ENCODE data around the gene DPH7.

DNA sequence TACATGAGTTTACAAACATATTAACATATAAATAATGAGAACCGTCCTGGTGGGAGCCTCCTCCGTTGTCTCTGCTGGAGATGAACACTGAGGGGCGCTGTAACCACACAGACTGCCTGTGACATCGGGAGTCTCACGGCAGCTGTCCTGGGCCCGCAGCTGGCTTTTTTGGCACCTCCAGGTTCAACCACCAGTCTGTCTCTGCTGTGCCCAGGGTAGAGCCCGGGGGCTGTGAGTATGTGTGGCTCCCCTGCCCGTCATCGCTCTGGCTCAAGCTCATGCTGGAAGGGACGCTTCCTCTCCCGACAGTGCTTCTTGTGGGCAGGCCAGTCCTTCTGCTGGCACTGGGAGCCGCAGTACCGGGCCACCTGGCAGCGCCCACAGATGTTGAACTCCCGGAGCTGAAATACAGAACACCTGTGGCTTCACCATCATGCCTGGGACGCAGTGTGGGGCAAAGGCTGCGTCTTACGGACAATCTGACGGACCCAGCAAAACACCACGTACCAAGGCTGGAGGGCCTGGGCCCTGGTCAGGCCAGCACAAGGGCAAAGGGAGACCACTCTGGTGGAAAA is 3.6 kb upstream of the DPH7 start:
- TF ChIP-seq EZH2 (IDR thresholded peaks at IDR 0.05; ENCODE audit: borderline replicate concordance, low read length) (no peak), CTCF (conservative IDR thresholded peaks at IDR 0.05 in 1 of 2, IDR thresholded peaks at IDR 0.05 in 1 of 2; ENCODE audit: extremely low read depth in 1 of 2, insufficient read depth in 1 of 2, low read depth in 1 of 2, low read length in 2 of 2) (peak; percentile 34 to 44)
